Esophagus muscularis mucosa (tissue), 3 donors: ENCODE measurements around the gene AATK.

ENCODE experiments used
- CTCF ChIP-seq, 3 experiments: fragments of 200-600 bp in 2 of 3; fragments of 450-650 bp in 1 of 3; sonication (generic) in 2 of 3; IDR thresholded peaks; one replicate each; pipeline ENCODE4 v1.5.1; 2017 to 2019; ENCODE audit warnings: antibody characterized with exemption in 3 of 3, mild to moderate bottlenecking in 2 of 3, moderate library complexity in 1 of 3
- POLR2A ChIP-seq: fragments of 450-650 bp; IDR thresholded peaks from one replicate; pipeline ENCODE4 v1.6.1; 2017; ENCODE audit warnings: antibody characterized with exemption, moderate library complexity, mild to moderate bottlenecking, low read depth
- POLR2AphosphoS5 ChIP-seq, 2 donors: sonication (generic); formaldehyde crosslinking; IDR thresholded peaks; one replicate each; pipeline ENCODE4 v1.6.1; 2017; ENCODE audit warnings: antibody characterized with exemption in 2 of 2

GRCh38 chr17:81164371-81165245 lies 1.4 kb downstream of the AATK start:
- TF ChIP-seq CTCF (IDR thresholded peaks at IDR 0.05) (no peak), POLR2A (no peak), POLR2AphosphoS5 (IDR thresholded peaks at IDR 0.05) (peak in 1 of 2 donors; percentile 53)
